GM08714 (cell line): Measurements from ENCODE around the gene PCID2.
"Not testable (repeated sequence)": the region's sequence is repeated elsewhere in the genome, so short reads cannot be mapped to it uniquely, and the experiment has no call there.

ENCODE experiments used
- H3K4me3 ChIP-seq: fragments of 200-500 bp; sonication (Bioruptor generic); 2 replicates; pipeline ENCODE4 v1.5.1; 2014; ENCODE audit warnings: mild to moderate bottlenecking, low read length, inconsistent platforms
- ZNF274 ChIP-seq: IDR thresholded peaks from 2 replicates; pipeline ENCODE4 v1.6.1; 2012; ENCODE audit warnings: mild to moderate bottlenecking, low read depth, low read length

PCID2 gene

DNA sequence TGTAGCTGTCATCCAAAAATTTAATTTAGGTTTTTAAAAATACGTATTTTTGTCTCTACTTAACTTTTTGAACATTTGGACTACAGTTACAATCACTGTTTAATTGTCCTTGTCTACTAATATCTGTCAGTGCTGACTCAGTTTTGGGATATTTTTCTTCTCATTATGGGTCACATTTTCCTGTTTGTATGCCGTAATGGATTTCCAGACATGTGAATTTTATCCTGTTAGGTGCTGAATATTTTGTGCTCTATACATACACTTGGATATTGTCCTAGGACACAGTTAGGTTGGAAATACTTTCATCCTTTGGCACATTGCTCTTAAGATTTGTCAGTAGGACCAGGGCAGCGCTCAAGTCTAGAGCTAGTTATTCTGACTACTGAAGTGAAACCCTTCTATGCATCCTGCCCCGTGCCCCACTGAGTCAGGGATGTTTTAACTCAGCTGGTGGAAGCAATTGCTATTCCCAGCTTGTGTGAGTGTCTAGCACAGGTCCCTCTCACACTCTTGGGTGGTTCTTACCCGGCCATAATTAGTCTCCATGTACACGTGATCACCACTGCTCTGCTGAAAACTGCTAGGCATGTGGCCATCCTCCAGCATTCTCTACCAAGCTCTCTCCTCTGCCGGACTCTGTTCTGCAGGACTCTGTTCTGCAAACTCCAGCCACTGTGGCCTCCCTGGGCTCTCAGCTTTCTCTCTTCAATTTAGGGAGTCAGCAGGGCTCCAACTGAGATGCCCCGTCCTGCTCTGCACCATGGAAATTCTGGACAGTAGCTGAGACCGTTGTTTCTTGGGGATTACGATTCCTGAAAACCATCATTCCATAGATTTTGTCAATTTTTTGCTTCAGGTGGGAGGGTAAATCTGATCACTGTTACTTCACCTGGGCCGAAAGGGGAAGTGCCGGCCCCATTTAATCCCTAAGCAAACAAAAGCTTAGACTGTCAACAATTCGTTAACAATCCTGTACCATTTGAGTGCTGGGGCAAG lies 38.9 kb downstream of the PCID2 start:
- TF ChIP-seq ZNF274 = no peak
- H3K4me3 ChIP-seq = no peak overlapping the region

DNA sequence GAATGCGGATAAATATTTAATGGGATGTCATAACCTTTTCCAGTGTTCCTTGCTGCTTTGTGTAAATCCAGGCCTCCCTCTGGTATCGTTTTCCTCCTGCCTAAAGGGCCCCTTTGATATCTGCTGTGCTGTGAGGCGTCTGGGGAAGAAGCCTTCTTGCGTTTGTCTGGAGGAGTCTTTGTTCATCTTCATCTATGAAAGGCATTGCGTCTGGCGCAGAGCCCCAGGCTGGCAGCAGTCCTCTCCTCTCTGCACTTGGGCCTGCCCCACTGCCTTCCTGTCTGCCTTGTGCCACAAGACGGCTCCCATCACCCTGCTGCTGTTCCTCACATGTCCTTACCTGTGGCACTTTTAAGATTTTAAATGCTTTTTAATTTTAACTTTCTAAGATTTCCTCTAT lies 40.3 kb downstream of the PCID2 start:
- no peak for TF ChIP-seq ZNF274
- H3K4me3 ChIP-seq = no peak overlapping the region

DNA sequence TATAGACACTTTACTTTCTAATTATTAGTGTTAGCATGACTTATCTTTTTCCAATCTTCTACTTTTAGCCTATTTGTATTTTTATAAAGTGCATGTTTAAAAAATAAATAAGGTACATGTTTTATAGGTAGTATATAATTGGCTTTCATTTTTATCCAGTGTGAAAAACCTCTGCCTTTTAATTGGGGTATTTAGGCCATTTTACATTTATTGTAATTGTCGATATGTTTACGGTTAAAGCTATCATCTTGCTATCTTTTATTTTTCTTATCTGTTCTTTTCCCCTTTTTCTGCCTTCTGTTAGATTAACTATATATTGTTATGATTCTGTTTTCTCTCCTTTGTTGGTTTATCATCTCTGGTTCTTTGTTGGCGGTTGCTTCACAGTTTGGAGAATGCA lies 40.9 kb downstream of the PCID2 start:
- no peak for TF ChIP-seq ZNF274
- H3K4me3 ChIP-seq = no peak overlapping the region

GRCh38 chr13:113167155-113167554 lies 41.3 kb downstream of the PCID2 start:
- no peak overlapping the region for H3K4me3 ChIP-seq
- TF ChIP-seq ZNF274 = no peak

- no peak overlapping the region for H3K4me3 ChIP-seq
- no peak for TF ChIP-seq ZNF274
These were observed 41.8 kb downstream of the PCID2 start for GRCh38 chr13:113166681-113167080.

- no peak overlapping the region for H3K4me3 ChIP-seq
- TF ChIP-seq ZNF274 = no peak
These were observed 42.2 kb downstream of the PCID2 start for GRCh38 chr13:113166266-113166665.

GRCh38 chr13:113164492-113164891 lies 44.0 kb downstream of the PCID2 start:
- TF ChIP-seq ZNF274 = no peak
- no peak overlapping the region for H3K4me3 ChIP-seq

DNA sequence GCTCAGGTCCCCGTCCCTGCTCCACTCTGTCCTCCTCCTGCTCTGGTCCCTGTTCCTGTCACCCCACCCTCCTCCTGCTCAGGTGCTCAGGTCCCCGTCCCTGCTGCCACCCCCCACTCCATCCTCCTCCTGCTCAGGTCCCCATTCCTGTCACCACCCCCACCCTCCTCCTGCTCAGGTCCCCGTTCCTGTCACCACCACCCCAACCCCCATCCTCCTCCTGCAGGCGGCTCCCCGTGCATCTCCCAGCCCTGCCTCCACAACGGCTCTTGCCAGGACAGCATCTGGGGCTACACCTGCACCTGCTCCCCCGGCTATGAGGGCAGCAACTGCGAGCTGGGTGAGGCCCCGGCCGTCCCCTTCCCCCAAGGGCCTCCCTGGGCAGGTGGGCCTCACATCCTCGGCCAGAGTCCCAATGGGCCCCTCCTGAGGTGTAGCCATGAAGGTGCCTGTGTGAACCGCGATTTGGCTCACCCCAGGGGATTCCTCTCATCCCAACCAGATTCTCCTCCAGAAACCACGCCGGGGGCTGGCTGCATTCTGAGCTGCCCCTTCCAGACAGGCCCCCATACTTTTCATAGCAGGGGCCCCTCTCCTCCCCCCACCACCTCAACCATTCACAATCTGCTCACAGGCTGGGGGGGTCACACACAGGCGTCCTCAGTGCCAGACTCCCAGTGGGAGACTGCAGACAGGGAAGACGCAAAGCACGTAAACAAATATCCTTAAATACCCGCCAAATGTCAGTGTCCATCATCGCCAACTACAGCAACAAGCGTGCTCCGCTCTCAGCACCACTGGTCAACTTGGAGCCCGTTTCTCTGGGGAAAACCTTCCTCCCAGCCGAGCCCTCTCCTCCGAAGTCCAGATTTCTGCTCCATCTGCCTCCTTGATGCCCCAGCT lies 45.4 kb downstream of the PCID2 start:
- H3K4me3 ChIP-seq = no peak overlapping the region
- TF ChIP-seq ZNF274 = no peak

DNA sequence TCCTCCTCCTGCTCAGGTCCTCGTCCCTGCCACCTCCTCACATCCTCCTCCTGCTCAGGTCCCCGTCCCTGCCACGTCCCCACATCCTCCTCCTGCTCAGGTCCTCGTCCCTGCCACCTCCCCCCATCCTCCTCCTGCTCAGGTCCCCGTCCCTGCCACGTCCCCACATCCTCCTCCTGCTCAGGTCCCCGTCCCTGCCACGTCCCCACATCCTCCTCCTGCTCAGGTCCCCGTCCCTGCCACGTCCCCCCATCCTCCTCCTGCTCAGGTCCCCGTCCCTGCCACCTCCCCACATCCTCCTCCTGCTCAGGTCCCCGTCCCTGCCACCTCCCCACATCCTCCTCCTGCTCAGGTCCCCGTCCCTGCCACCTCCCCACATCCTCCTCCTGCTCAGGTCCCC lies 46.5 kb downstream of the PCID2 start:
- not testable (repeated sequence) for H3K4me3 ChIP-seq

- TF ChIP-seq ZNF274 = no peak
- H3K4me3 ChIP-seq = no peak overlapping the region
These were observed 47.0 kb downstream of the PCID2 start for GRCh38 chr13:113161433-113161832.

DNA sequence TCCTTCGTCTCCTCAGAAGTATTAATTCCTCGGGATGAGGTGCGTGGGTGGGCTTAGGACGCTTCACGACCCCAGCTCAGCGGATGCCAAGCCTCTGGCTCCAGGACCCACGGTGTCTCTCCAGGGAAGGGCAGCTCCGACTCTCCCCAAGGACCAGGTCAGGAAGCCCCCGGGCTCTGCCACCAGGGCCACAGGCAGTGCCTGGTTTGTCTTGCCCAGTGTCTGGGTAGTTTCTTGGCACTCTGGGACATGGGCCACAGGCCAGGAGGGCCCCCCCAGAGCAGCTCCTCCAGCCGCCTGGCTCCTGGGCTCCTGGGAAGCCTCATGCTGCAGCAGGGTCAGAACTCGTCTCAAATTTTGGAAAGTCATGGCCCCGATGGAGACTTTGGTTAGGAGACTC lies 47.5 kb downstream of the PCID2 start:
- no peak for TF ChIP-seq ZNF274
- H3K4me3 ChIP-seq = no peak overlapping the region

GRCh38 chr13:113159701-113160100 lies 48.8 kb downstream of the PCID2 start:
- no peak overlapping the region for H3K4me3 ChIP-seq
- no peak for TF ChIP-seq ZNF274

DNA sequence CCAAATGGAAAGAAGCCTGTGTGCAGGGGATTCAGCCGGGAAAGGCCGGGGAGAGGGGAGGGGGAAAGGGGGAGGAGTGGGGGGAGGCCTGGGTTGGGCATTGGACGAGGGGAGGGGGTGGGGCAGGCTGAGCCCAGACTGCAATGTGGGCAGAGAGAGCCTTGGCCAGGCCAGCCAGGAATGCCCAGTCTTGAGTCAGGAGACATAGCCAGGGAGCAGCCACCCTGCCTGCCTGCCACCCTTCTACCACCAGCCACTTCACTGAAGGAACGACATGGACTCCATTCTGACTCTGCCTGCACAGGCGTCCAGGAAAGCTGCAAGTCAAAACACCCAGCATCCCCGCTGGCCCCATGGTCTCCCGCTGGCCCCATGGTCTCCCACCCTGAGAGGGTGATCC lies 49.5 kb downstream of the PCID2 start:
- TF ChIP-seq ZNF274 = no peak
- H3K4me3 ChIP-seq = no peak overlapping the region

- TF ChIP-seq ZNF274 = no peak
- no peak within 1 kb of the TSS for H3K4me3 ChIP-seq
These were observed 50.3 kb downstream of the PCID2 start, which contains the start of gene PROZ for GRCh38 chr13:113157929-113158747. PROZ (plus strand) TSS chr13:113158648; CDS start chr13:113158661, 13 bp downstream.
